Coronary artery (tissue), 2 donors: ENCODE measurements around the gene LMNTD2.

ENCODE experiments used
- DNase-seq: peaks from one replicate; pipeline ENCODE4 v3.0.0-alpha.2; 2017; ENCODE audit warnings: low spot score
- H3K27ac ChIP-seq, 2 donors: fragments of 200-600 bp; sonication (generic); one replicate each; pipeline ENCODE4 v1.5.1; 2016 to 2019
- H3K4me3 ChIP-seq: fragments of 200-600 bp; sonication (generic); 2 replicates; pipeline ENCODE4 v1.5.1; 2016; ENCODE audit warnings: mild to moderate bottlenecking, moderate library complexity
- CTCF ChIP-seq: fragments of 200-600 bp; sonication (generic); IDR thresholded peaks from one replicate; pipeline ENCODE4 v1.5.1; 2019; ENCODE audit warnings: antibody characterized with exemption

LMNTD2 gene

GRCh38 chr11:595400-595799, 34.9 kb upstream of the LMNTD2 start:
- no peak for TF ChIP-seq CTCF
- no peak for DNase-seq

GRCh38 chr11:593347-593746, 32.8 kb upstream of the LMNTD2 start:
- Histone ChIP-seq H3K4me3 (no peak overlapping the region), H3K27ac (no peak overlapping the region)
- TF ChIP-seq CTCF = no peak
- no peak for DNase-seq

More at GRCh38 chr11:595400-595799, 34.9 kb upstream of the LMNTD2 start:
- Histone ChIP-seq H3K4me3 (no peak overlapping the region), H3K27ac (no peak overlapping the region)

GRCh38 chr11:592918-593317, 32.4 kb upstream of the LMNTD2 start:
- DNase-seq = no peak
- Histone ChIP-seq H3K4me3 (no peak overlapping the region), H3K27ac (no peak overlapping the region)
- TF ChIP-seq CTCF = no peak

- TF ChIP-seq CTCF = no peak
- DNase-seq = no peak
- Histone ChIP-seq H3K4me3 (no peak overlapping the region), H3K27ac (no peak overlapping the region)
Observed at GRCh38 chr11:592501-592900, 32.0 kb upstream of the LMNTD2 start.

GRCh38 chr11:590997-591396, 30.5 kb upstream of the LMNTD2 start:
- no peak overlapping the region for H3K4me3 ChIP-seq
- TF ChIP-seq CTCF = no peak
- no peak overlapping the region for H3K27ac ChIP-seq
- no peak for DNase-seq

GRCh38 chr11:589798-590197, 29.3 kb upstream of the LMNTD2 start:
- Histone ChIP-seq H3K4me3 (no peak overlapping the region), H3K27ac (no peak overlapping the region)
- no peak for TF ChIP-seq CTCF
- no peak for DNase-seq

- H3K27ac ChIP-seq = no peak overlapping the region
- no peak overlapping the region for H3K4me3 ChIP-seq
- no peak for TF ChIP-seq CTCF
- no peak for DNase-seq
Observed at GRCh38 chr11:587978-588380, 27.4 kb upstream of the LMNTD2 start.
